Bronchial epithelial cell (primary cell): ENCODE data around the gene JARID2. TPM values are rescaled to one million over a fixed set of nuclear protein-coding genes. Genes with fewer than 3 reads are reported as not detected.

ENCODE experiments used
- DNase-seq: peaks from one replicate; pipeline ENCODE4 v3.0.0-alpha.2; 2010; ENCODE audit warnings: low read depth
- FAIRE-seq: peaks from 2 replicates; lab custom pipeline; 2011; peaks lifted over from hg19 to GRCh38; lab: Jason Lieb, UNC
- H3K27me3 ChIP-seq: 2 replicates; pipeline ENCODE4 v1.5.1; 2011; ENCODE audit warnings: low read length; ENCODE audit not compliant: control insufficient read depth, insufficient read depth
- H3K36me3 ChIP-seq: 2 replicates; pipeline ENCODE4 v1.5.1; 2011; ENCODE audit warnings: low read length; ENCODE audit not compliant: control insufficient read depth, insufficient read depth
- H3K4me3 ChIP-seq: 2 replicates; pipeline ENCODE4 v1.5.1; 2011; ENCODE audit warnings: mild to moderate bottlenecking, low read depth, low read length, control low read depth
- total RNA-seq: library from RNA; depleted of rRNA; stranded (reverse); fragments of >200 nt; gene quantifications from 2 replicates; pipeline ENCODE4 v1.2.1, GENCODE V29; 2014
- TF ChIP-seq, protein P1 (sequence below): IDR thresholded peaks from 2 replicates; pipeline ENCODE4 v1.5.1; 2011; ENCODE audit warnings: mild to moderate bottlenecking, moderate library complexity, low read length, control low read depth, inconsistent platforms; ENCODE audit not compliant: insufficient read depth, severe bottlenecking

Gene JARID2
- total RNA-seq, 1 donor from 2014 or later = 29.2 TPM

DNA sequence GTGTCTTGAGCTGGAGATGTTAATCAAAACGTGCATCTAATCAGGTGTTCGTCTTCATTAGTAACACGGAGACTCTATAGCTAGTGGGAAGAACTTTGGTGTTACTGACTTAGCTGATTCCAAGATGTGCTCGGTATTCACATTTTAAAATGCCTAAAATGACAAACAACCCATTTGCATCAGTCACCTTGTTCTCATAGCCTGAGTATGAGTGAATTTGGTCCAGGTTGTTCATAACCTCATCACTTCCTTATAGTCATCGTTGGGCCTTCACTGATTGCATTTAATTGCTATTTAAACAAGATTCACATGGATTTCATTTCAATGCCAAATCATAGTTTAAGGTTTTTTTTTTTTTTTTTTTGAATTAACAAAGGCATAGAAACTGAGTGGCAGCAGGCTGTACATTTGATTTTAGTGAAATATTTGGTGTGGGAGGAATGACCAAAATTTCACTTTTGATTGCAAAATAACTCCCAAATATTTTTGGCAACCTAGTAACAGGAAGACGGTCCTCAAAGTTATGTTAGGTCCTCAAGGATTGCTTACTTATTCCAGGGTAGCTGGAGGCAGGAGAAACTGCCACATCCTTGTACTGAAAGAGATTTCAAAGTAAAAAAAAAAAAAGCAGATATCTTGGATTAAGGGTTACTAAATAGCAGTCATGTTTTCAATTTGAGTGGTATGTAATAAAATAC, 104.7 kb downstream of the JARID2 start:
- no peak for FAIRE-seq
- H3K4me3 ChIP-seq = no peak overlapping the region
- TF ChIP-seq, protein P1, sequence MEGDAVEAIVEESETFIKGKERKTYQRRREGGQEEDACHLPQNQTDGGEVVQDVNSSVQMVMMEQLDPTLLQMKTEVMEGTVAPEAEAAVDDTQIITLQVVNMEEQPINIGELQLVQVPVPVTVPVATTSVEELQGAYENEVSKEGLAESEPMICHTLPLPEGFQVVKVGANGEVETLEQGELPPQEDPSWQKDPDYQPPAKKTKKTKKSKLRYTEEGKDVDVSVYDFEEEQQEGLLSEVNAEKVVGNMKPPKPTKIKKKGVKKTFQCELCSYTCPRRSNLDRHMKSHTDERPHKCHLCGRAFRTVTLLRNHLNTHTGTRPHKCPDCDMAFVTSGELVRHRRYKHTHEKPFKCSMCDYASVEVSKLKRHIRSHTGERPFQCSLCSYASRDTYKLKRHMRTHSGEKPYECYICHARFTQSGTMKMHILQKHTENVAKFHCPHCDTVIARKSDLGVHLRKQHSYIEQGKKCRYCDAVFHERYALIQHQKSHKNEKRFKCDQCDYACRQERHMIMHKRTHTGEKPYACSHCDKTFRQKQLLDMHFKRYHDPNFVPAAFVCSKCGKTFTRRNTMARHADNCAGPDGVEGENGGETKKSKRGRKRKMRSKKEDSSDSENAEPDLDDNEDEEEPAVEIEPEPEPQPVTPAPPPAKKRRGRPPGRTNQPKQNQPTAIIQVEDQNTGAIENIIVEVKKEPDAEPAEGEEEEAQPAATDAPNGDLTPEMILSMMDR = no peak
- DNase-seq = no peak
- no peaks in the 10 kb centered on the region for H3K27me3 ChIP-seq
- no peaks in the 10 kb centered on the region for H3K36me3 ChIP-seq

DNA sequence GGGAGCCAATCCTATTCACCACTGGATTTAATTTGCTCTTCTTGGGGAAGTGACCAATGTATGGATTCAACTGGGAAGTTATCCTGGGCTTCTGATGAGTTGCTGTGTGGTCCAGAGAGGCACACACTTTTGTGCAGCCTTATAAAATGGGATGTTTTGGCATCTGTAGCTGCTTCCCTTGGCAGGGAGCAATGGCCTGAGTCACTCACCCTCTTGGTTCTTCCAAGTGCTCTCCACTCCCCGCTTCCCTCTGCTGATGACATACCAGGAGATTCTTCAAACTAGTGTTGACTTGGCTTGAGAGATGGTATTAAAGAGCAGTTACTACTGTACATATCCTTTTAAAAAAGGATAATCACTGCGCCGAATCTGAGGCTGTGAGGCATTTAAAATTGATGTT, 105.8 kb downstream of the JARID2 start:
- FAIRE-seq = no peak
- H3K27me3 ChIP-seq = no peaks in the 10 kb centered on the region
- H3K4me3 ChIP-seq = no peak overlapping the region
- no peaks in the 10 kb centered on the region for H3K36me3 ChIP-seq
- peak; percentile 67 for DNase-seq
- TF ChIP-seq, protein P1 = no peak

DNA sequence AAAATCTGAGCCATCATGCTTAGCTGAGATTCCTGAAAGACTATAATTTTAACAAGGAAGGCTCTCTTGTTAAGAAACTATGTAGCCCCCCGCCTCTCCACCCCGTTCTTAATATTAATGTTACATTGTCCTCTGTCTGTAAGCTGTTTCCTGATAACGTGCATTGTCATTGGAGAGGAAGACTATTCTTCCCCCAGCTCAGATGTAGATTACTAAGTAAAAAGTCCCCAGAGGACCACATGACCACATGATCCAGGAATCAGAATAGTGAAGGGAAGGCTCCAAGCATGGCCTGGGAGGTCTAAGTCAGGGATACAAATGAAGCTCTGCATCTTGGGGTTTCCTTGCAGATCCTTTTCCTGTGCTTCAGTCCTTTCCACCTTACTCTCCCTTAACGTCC, 106.4 kb downstream of the JARID2 start:
- H3K27me3 ChIP-seq = no peaks in the 10 kb centered on the region
- FAIRE-seq (no peak), DNase-seq (no peak)
- no peaks in the 10 kb centered on the region for H3K36me3 ChIP-seq
- no peak overlapping the region for H3K4me3 ChIP-seq
- TF ChIP-seq, protein P1 = no peak

DNA sequence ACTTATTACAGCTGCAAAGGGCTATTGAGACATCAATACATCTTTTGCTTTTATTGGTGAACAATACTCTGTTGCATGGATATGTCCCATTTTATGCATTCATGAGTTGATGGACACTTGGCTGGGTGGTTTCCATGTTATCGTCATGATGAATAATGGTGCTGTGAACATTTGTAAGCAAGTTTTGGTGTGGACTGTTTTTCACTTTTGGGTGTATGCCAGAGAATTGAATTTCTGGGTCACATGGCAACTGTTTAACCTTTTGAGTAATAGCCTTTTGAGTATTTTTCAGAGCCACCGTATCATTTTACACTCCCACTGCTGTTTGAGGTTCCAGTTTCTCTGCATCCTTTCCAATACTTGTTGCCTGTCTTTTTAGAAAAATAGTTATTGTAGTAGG, 107.0 kb downstream of the JARID2 start:
- H3K4me3 ChIP-seq = no peak overlapping the region
- H3K36me3 ChIP-seq = no peaks in the 10 kb centered on the region
- no peak for FAIRE-seq
- TF ChIP-seq, protein P1 = no peak
- peak; percentile 92 for DNase-seq
- H3K27me3 ChIP-seq = no peaks in the 10 kb centered on the region

DNA sequence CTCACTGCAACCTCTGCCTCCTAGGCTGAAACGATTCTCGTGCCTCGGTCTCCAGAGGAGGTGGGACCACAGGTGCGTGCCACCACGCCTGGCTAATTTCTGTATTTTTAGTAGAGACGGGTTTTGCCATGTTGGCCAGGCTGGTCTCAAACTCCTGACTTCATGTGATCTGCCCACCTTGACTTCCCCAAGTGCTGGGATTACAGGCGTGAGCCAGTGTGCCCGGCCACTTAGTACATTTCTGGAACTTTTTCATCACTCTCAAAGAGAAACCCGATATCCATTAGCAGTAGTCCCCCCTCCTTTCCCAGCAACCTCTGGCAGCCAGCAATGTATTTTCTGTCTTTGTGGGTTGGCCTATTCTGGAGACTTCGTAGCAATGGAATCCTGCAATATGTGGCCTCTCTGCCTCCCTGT, 109.8 kb downstream of the JARID2 start:
- H3K36me3 ChIP-seq = no peaks in the 10 kb centered on the region
- no peaks in the 10 kb centered on the region for H3K27me3 ChIP-seq
- TF ChIP-seq, protein P1 = no peak
- FAIRE-seq (no peak), DNase-seq (no peak)
- H3K4me3 ChIP-seq = no peak overlapping the region

DNA sequence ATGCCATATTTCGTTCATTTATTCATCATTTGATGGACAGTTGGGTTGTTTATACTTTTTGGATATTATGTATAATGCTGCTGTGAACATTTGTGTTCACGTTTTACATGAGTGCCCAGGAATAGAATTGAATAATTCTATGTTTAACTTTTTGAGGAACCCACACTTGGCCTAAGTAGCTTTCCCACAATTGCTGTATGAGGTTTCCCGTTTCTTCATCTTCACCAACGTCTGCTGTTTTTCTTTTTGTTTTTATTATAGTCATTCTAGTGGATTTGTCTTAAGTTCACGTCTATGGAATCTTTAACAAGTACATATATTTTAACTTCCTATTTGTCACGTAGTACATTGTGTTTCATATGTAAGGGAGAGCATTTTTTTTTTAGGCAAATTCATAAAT, 110.3 kb downstream of the JARID2 start:
- no peaks in the 10 kb centered on the region for H3K36me3 ChIP-seq
- TF ChIP-seq, protein P1 = no peak
- no peak overlapping the region for H3K4me3 ChIP-seq
- FAIRE-seq (no peak), DNase-seq (no peak)
- no peaks in the 10 kb centered on the region for H3K27me3 ChIP-seq
